GM12872 (cell line): ENCODE measurements around the gene ASB8.

Experiments used
- CTCF ChIP-seq: IDR thresholded peaks from 3 replicates; pipeline ENCODE4 v1.5.1; 2011; ENCODE audit warnings: low read depth, mild to moderate bottlenecking, low read length, moderate library complexity; ENCODE audit not compliant: insufficient read depth

The ASB8 gene

GRCh38 chr12:48169011-48169410, 11.7 kb upstream of the ASB8 start:
- TF ChIP-seq CTCF, result no peak

- peak; percentile 91 for TF ChIP-seq CTCF
Observed at GRCh38 chr12:48165089-48165981, 8.0 kb upstream of the ASB8 start.

- TF ChIP-seq CTCF, result no peak
Observed at GRCh38 chr12:48164451-48164850, 7.1 kb upstream of the ASB8 start.

- no peak for TF ChIP-seq CTCF
Observed at GRCh38 chr12:48163150-48163747, 5.9 kb upstream of the ASB8 start.

- no peak for TF ChIP-seq CTCF
Observed at GRCh38 chr12:48160807-48161206, 3.5 kb upstream of the ASB8 start.

- no peak for TF ChIP-seq CTCF
Observed at GRCh38 chr12:48160046-48160445, 2.7 kb upstream of the ASB8 start.

GRCh38 chr12:48157889-48158370, 615 bp upstream of the ASB8 start:
- no peak for TF ChIP-seq CTCF
